Left lobe of liver (tissue), 2 donors: ENCODE measurements around the gene DNAAF8. TPM values are rescaled to one million over a fixed set of nuclear protein-coding genes. Genes with fewer than 3 reads are reported as not detected.

Experiments used
- ATAC-seq: fragments of 200-7000 bp; cut with Tn5 transposase; one replicate; pipeline ENCODE4 v1.9.1; 2020; ENCODE audit warnings: mild to moderate bottlenecking, moderate library complexity
- DNase-seq: peaks from one replicate; pipeline ENCODE4 v3.0.0-alpha.2; 2020; ENCODE audit warnings: low spot score
- total RNA-seq: library from RNA; stranded (reverse); gene quantifications from one replicate; pipeline ENCODE4 v1.2.1, GENCODE V29; 2021
- donor health status: DM: no; HTN: no; CAD: no; lungs with moderate emphysema.
- donor health status: DM: no; HTN: yes; CAD: no.

DNAAF8 gene
- 0.45 TPM for total RNA-seq

DNA sequence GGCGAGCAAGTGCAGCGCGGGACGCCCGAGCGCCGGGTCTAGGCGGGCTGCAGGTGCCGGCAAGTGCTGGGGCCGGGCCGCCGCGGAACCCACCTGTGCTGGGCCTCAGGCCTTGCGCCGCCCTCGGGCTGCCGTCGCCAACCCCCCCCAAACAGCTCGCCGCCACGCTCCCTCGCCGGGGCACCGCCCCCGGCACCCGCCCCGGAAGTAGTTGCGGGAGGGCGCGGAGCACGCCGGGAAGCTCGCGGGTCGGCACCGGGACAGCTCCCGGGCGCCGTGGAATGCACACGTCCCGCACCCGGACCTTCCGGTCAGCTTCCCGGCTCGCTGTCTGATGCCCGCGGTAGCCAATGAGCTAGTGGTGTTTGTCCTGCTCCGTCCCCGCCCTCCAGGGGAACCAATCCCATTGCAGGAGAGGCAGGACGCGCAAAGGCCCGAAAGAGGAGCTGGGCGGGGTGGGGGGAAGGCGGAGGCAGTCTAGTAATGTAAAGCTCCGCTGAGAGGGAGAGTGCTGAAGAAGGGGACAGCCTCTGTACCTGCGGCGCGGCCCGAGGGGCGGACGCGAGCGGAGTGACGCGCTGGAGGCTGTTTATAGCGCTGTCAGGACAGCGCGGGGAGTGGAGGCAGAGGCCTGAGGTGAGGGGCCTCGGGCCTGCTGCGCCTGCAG is at the start of gene DNAAF8, which contains the start of gene ANKS3:
Gene DNAAF8 (plus strand): TSS at position 475 of the 667 bp plus-strand sequence. CDS start 1,978 bp downstream, outside the sequence.
Gene ANKS3 (minus strand): TSS at position 209 of the 667 bp plus-strand sequence. CDS start 4,122 bp downstream, outside the sequence.
- peak; percentile 95 for ATAC-seq
- peak; percentile 98 for DNase-seq

DNA sequence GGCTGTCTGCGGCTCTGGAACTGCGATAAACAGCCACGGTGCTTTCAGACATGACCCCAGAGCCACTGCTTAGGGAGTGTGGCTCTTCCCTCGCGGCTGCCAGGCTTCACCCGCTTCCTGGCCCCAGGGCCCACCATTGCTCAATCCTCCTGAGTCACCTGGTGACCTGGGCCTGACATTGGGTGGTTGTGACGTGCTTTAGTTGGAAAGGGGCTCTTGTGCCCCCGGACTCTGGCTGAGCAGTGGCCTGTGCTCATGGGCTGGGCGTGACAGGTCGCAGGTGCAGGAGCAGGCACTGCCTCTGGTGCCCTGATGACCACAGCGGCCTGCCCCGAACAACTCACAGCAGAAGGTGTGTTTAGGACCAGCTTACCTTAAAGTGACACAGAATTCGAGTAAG is 49.6 kb upstream of the DNAAF8 start:
- DNase-seq (peak; percentile 98), ATAC-seq (peak; percentile 40)

DNA sequence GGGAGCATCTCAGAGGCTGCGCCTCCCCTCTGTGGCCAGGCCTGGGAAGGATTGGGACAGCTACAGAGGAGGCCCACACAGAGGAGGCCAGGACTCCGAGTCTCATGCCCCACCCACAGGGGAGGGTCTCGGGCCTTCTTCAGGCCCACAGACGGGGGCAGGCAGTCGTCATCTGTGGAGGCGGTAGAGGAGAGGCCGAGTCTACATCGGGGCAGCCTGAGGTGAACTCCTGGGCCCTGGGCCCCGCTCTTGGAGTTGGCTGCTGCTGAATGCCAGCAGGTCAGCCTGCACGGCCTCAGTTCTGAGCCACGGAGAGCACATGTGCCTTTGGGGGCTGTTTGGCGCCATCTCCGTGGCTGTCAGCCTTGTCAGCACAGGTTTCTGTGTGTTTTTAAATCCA is 49.0 kb upstream of the DNAAF8 start:
- ATAC-seq (peak; percentile 24), DNase-seq (peak; percentile 84)

DNA sequence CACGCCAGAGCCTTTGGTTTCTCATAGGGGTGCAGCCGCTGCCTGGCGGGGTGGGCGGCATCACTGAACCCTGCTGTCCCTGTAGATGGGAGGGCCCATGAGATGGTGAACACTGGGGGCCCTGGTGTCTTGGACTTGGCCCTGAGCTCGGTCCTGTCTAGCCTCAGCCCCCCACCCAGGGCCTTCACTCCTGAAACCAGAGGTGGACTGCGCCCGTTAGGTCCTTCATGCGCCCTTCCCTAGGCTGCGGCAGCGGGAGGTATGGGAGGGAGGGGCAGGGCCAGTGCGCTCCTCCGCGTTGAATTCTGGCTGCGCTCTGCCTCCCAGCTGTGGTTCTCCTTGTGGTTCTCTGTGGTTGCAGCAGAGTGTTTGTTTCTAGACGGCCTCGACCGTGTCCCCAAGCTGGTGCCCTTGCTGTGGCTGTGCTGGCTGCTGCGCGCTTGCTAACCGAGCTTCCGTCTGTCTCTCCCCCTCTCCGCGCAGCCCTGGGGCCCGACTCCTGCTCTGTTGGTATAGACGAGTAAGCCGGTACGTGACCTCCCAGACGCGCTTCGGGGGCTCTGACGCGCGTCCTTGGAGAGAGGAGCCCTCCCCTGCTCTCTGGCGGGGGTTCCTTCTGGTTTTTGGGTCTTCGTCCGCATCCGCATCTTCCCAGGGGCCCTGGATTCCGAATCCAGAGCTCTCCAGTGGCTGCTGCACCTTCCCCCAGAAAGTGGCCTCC is 48.4 kb upstream of the DNAAF8 start:
- ATAC-seq: no peak
- DNase-seq: no peak

DNA sequence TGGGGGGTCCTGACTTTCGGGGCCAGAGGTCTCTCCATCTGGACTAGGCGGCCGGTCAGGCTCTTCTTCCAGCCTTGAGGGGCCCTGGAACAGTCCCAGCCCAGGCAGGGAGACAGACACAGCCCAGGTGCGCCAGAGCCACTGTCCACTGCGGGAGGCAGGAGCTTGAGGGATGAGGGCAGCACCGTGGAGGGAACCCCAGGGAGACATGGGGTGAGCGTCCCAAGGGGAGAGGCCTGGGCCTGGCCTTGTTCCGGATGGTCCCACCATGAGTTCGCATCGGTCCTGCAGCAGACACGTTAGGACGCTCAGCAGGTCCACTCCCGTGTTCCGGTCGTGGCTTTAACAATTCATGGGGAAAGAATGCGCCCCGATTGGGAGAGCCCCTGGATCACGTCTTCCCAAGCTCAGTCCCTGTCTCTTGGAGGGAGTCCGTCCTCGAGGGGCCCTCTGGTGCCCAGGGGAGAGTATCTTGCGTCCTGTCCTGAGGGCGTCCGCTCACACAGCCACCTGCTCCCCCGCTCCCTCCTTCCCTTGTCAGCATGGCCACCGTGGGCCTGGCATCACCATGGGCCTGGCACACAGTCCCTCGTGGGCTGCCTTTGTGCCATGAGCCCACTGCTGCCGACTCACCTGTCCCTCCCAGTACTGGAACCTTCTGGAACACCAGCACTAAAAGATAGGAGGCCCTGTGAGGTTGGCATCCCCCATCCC is 47.7 kb upstream of the DNAAF8 start:
- DNase-seq (no peak), ATAC-seq (no peak)

DNA sequence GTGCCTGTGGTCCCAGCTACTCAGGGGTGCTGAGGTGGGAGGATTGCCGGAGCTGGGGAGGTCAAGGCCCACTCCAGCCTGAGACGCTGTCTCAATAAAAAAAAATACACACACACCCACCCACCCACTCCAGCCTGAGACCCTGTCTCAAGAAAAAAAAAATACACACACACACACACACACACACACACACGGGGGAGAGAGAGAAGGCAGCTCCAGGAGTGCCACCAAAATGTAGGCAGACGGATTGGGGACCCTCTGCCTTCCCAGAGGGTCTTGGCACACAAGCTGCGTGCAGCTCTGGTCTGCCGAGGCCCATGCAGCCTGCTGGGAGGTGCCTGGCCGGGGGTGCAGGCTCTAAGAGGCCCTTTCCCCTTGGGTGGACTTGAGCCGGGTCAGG is 46.9 kb upstream of the DNAAF8 start:
- DNase-seq: no peak
- ATAC-seq: no peak

DNA sequence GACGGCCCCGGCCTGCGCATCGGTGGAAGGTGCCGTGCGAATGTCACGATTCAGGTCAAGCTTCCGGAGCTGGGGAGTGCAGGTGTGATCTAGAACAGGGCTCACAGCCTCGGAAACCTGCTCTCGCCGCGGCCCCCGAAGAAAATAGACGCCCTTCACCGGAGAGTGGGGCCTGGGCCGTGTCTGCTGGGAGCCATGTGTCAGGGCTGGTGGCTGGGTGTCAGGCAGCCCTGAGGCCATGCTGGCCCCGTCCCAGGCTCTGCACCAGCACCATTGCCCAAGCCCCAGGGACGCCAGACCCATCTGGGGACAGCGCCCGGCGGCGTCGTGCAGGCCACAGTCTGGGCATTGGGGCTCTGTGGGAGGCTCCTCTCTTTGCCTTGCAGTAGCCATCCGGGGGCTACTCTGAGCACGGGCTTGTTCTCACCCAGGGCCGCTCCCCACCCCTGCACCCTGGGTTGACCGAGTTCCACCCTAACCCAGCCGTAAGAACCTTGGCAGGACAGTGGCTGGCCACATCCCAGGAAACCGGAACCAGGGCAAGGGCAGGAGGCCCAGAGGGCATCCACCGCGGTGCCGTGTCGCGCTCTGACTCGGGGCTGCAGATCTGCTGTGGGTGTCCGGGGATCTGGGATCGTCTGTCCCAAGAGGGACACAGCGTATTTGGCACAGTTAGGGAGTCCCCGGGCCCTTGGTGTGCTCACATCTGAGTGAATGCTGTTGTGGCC is 46.2 kb upstream of the DNAAF8 start:
- ATAC-seq: peak; percentile 42
- DNase-seq: peak; percentile 95

DNA sequence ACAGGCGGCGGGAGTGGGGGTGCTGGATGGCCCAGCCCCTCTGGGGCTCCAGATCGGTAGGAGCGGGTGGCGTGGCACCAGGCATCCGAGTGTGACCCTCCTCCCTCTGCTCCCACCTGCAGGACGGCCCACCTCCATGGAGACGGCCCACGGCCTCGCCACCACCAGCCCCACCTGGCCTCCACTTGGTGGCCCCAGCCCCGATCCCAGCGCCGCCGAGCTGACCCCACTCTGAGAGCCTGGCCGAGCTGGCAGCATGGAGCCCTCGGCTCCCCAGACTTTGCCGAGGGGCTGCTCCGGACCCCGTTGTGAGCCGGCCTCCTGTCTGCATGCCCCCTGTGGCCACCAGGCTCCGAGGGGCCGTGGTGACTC is 45.7 kb upstream of the DNAAF8 start:
- DNase-seq: no peak
- ATAC-seq: no peak

DNA sequence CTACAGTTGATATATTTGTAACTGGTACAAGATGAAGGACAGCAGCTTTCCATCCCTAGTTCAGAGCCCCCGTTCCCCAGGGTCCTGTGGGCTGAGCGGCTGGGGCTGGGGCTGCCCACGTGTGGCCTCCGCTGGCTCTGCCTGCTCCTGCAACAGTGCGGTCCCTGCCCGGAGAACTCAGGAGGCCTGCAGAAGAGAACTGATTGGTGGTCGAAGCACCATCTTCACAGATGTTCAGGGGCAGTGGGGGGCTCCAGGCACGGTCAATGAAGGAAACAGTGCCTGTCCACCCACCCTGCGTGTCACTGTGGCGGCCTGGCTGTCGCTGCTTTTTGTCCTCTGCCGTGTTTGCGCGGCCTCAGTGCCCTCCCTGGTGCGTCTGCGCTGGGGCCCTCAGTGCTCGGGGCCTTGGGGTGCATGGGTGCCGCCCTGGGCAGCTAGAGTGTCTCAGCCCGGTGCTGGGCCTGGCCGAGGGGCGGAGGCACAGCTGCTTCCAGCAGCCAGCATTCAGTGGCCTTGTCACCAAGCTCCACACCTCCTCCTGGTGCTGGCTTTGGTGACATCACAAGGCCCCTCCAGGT is 45.2 kb upstream of the DNAAF8 start:
- DNase-seq: peak; percentile 56
- no peak for ATAC-seq

DNA sequence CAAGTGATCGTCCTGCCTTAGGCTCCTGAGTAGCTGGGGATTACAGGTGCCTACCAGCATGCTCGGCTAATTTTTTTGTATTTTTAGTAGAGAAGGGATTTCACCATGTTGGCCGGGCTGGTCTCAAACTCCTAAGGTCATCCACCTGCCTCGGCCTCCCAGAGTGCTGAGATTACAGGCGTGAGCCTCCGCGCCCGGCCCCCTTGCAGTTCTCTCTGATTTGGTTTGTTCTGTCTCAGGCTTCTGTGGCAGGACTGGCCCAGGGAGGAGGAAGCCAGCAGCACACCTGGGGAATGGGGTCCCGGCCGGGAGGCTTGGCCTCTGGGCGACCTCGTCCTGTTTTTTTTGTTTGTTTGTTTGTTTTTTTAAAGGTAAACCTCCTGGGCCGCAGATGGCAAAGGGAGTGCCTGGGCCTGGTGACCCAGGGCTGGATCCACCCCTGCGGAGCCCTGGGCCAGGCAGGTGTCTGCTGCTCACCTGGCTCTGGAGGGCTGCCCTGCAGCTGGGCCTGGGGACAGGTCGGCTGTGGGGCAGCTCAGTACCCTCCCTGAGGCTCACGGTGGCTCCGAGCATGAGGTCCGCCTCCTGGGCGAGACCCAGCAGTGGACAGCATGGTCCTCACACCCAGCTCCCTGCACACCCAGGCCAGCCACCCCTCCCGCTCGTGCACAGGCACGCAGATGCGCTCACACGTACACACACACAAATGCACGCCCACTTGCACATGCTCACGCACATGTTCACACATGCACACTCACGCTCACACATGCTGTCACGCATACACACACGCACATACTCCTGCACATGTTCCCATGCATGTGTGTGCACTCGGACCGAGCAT is 44.3 kb upstream of the DNAAF8 start:
- ATAC-seq: no peak
- DNase-seq: peak; percentile 50

DNA sequence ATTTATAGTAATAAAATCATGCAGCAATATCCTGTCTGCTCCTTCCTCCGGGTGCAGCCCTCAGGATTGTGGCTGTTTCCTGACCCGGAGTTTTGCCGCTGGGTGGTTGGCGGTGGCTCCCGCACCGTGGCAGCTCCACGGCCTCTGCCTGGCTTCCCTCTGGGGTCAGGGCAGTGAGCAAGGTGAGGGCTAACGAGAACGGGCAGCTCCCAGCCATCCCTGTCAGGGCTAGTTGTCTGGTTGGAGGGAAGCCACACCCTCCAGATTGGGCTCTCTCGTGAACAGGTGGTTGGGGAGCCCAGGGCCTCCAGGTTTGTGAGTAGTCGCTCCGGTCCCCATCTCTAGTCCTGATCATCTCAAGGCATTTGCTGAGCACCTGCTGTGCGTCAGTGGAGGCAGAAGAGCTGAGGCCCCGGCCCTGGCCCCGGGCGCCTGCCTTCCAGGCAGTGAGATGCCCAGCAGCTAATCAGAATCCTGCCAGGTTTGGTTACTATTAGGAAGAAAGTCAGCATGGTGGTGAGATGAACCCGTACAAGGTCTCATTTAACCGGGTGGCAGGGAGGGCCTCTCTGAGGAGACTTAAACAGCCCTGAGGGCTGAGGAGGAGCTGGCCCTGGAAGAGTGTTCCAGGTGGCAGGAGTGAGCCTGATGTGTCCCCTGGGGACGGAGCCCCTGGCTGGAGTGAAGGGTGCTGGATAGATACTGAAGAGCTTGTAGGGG is 43.2 kb upstream of the DNAAF8 start:
- DNase-seq (peak; percentile 50), ATAC-seq (no peak)

DNA sequence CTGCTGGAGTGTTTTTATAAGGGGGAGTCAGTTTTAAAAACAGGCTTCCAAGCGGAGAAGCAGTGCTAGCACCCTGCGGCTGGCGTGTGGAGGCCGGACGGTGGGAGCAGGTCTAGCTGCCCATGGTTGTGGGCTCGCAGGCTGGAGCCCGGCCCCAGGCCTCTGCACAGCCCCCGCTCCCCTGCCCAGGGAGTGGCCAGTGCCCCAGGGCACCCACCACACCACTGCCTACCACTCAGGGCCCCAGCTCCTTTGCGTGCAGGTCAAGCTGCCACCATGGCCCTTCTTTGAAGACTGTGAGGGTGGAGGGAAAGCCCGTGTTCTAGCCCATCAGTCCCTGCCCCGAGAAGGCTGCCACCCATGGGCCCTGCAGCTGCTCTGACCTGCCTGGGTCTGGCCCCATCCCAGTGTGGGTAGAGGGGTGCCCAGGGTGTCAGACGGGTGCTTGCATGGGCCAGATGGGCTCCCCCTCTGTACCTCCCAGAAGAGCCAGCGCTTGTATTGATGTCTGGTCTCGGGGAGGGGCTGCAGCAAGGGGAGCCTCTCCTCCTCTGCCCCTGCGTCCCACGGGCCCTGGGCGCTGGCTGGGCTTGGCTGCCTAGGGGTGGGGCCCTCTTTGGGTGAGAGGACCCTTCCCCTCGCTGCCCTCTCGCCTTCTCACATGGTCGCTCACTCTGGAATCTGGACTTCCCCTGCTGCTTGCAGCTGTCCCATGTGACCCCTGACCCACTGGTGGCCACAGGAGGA is 42.5 kb upstream of the DNAAF8 start:
- peak; percentile 51 for DNase-seq

DNA sequence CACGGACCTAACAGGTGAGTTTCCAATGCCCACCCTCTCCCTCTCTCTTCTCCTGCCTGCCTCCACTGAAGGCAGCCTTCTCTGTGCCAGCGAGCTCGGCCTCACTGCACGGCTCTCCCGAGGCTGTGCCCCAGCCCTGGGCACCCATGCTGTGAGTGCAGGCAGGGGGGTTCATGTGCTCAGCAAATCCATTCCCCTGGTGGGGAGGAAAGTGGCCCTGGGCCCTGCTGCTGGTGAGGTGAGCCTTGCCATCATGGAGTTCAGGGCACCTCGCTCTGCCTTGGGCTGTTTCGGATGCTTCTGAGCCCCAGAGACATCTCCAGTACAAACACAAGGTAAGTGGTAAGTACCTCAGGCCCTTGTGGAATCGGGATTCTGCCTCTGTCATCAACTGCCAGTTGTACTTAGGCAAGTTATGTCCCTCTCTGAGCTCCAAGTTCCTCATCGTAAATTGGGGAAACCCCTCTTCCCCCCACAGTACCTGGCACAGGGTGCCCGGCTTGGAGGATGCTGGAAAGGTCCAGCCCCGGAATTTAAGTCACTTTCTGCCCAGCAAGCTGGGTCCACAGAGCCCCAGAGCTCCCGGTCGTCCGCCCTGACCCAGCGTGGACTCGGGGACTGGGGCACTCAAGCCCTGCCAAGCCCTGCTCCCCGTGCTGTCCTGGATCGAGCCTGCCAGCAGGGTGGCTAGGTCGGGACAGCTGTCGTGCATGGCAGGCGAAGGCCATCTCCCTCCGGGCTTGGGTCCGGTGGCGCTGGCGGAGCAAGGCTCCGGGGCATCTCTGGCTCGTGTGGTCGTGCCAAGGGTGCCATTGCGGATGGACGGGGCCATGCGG is 41.7 kb upstream of the DNAAF8 start:
- no peak for DNase-seq
- ATAC-seq: peak; percentile 7

More for the DNA sequence above, 42.5 kb upstream of the DNAAF8 start:
- ATAC-seq: no peak

DNA sequence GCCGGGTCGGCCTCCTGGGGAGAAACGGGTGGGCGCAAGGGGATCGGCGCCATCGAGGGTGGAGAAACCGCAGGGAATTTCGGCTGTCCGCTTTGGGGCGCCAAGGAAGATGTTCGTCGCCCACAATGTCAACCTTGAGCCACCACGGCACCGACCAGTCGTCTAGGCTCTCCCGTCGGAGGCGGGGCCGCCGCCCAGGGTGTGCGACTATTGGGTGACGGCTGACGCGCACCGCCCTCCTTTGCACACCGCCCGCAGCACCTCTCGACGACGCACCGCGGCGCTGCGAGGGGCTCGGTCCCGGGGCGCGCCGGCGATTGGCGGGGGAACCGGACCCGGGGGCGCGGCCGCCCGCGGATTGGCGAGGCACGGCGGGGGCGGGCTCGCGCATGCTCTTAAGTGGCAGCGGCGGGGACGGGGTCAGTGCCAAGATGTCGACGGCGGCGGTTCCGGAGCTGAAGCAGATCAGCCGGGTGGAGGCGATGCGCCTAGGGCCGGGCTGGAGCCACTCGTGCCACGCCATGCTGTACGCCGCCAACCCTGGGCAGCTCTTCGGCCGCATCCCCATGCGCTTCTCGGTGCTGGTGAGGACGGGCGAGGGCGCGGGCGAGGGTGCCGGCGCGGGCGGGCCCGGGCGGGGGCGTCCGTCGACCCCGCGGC is 40.9 kb upstream of the DNAAF8 start, which contains the start of gene NUDT16L1:
Gene NUDT16L1 (plus strand): TSS at position 267 of the 660 bp plus-strand sequence. CDS start 165 bp downstream, at position 432.
- DNase-seq (peak; percentile 98), ATAC-seq (peak; percentile 78)

DNA sequence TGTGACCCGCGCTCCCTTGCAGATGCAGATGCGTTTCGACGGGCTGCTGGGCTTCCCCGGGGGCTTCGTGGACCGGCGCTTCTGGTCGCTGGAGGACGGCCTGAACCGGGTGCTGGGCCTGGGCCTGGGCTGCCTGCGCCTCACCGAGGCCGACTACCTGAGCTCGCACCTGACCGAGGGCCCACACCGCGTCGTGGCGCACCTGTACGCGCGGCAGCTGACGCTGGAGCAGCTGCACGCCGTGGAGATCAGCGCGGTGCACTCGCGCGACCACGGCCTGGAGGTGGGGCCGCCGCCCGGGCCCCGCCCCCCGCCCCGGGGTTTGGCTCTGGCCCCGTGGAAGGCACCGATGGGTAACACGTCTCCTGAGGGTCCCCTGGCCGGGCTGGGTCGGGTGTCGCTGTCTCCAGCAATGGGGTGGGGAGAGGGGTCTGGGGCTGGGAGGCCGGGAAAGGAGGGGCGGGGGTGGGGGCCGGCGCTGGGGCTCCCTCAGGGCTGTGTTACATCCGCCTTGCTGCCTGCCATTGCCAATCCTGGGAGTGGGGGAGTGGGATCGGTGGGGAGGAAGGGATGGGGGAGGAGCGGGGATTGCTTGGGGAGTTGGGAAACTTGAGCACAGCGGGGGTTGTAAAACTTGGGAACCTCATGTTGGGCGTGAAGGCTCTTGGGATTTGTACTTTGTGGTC is 40.2 kb upstream of the DNAAF8 start:
- ATAC-seq: peak; percentile 40
- peak; percentile 72 for DNase-seq
